Measurements from ENCODE around the gene OTOG. TPM values are rescaled to one million over a fixed set of nuclear protein-coding genes. Genes with fewer than 3 reads are reported as not detected.

The OTOG gene
- total RNA-seq, 1 donor from 2014 or later, result not detected

- ATAC-seq (peak; percentile 12), DNase-seq (ENCODE audit: low spot score) (no peak)
- intact Hi-C loops (cut with DNase I), result no loop called here
Measured at GRCh38 chr11:17633987-17634775, 87.1 kb downstream of the OTOG start.

DNA sequence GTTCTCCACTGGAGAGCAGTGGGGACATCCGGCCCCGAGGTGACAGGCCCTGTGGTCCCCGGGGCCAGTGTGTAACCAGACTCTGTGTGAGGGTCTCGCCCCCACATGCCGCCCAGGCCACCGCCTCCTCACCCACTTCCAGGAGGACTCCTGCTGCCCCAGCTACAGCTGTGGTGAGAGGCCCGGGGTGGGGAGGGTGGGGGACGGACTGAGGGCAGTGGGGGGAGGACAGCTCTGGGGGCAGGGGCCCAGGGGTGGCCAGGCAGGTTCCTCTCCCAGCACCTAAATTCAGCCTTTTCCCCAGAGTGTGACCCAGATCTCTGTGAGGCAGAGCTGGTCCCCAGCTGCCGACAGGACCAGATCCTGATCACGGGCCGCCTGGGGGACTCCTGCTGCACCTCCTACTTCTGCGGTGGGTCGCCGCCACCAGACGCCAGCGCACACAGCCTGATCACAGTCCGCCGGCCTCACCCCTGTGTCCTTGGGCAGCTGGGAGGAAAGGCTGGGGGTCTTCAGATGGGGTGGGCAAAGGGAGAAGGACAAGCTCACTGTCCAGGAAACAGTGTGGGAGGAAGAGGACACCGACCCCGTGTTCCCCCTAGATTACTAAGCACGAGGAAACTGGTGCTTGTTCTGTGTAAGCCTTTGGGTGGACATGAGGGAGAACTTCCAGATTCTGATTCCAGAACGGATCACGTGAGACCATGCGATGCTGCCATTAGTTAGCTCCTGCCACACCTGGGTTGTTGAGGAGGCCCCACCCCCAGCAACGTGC, 87.9 kb downstream of the OTOG start:
- ATAC-seq, result no peak

DNA sequence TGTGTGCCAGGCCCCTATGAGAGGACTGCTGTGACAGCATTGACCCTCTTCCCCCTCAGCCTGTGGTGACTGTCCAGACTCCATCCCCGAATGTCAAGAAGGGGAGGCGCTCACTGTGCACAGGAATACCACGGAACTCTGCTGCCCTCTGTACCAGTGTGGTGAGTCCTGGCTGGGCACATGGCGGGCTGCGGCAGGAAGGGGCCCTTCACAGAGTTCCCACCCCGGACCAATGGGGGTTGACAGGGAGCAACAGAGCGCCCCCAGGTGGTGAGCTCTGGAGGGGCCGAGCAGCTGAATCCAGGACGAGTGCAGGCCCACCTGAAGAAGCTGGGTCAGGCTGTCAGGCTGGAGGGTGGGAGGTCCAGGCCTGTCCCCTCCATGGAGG, 88.5 kb downstream of the OTOG start:
- DNase-seq (ENCODE audit: low spot score) (no peak), ATAC-seq (no peak)
- intact Hi-C loops (cut with DNase I), result no loop called here

More for the DNA sequence above, 87.9 kb downstream of the OTOG start:
- no peak for DNase-seq (ENCODE audit: low spot score)
- intact Hi-C loops (cut with DNase I), result no loop called here

DNA sequence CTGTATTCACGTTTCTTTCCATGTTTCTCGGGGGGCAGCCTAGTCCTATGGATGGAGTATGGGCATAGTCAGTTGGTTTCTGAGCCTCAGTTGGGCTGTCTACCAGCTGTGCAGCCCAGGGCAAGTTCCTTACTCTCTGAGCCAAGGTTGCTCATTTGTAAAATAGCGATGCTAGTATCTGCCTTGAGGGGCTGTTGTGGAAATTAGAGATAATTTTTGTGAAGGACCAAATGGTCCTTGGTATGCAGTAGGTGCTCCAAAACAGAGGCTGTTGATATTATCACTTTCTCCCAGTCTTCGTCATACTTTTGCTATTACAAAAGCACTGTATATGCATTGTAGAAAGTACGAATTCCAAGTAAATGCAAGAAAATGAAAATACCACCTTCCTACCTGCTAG, 89.7 kb downstream of the OTOG start:
- DNase-seq (ENCODE audit: low spot score) (no peak), ATAC-seq (no peak)
- intact Hi-C loops (cut with DNase I), result no loop called here

- intact Hi-C loops (cut with DNase I), result no loop called here
- DNase-seq (ENCODE audit: low spot score) (no peak), ATAC-seq (no peak)
Measured at GRCh38 chr11:17637901-17638300, 90.8 kb downstream of the OTOG start.

DNA sequence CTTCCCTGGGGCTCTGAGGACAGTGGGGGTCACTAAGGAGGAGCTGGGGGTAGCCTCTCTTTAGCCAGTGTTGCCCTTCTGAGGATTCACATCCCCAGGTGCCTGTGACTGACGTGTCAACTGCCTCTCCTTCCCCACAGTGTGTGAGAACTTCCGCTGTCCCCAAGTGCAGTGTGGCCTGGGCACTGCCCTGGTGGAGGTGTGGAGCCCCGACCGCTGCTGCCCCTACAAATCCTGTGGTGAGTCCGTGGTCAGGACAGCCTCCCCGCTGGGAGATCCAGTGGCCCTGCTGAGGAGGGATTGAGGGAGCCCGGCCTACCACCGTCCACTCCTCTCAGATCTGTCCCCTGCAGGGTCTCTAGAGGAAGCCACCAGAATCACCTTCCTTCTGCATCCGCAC, 91.3 kb downstream of the OTOG start:
- intact Hi-C loops (cut with DNase I), result no loop called here
- no peak for ATAC-seq
- DNase-seq (ENCODE audit: low spot score), result no peak

DNA sequence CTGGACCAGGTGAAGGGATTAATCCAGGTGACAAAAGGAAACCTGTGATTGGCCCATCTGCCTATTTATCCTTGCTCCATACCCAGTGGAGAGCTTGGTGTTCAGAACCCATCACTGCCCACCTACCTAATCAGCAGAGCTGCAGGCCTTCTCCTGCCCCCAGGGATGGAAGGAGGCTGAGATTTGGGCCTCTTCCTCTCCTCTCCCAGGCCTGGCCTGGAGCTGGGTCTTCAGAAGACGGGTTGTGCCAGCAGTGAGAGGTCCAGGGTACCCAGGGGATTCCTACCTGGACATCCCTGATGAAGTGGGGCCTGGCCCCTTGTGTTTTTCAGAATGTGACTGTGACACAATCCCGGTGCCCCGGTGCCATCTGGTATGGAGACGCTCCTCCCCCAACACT, 92.0 kb downstream of the OTOG start:
- no peak for ATAC-seq
- DNase-seq (ENCODE audit: low spot score), result no peak
- intact Hi-C loops (cut with DNase I), result no loop called here

GRCh38 chr11:17639781-17640180, 92.7 kb downstream of the OTOG start:
- ATAC-seq (no peak), DNase-seq (ENCODE audit: low spot score) (no peak)
- intact Hi-C loops (cut with DNase I), result no loop called here

DNA sequence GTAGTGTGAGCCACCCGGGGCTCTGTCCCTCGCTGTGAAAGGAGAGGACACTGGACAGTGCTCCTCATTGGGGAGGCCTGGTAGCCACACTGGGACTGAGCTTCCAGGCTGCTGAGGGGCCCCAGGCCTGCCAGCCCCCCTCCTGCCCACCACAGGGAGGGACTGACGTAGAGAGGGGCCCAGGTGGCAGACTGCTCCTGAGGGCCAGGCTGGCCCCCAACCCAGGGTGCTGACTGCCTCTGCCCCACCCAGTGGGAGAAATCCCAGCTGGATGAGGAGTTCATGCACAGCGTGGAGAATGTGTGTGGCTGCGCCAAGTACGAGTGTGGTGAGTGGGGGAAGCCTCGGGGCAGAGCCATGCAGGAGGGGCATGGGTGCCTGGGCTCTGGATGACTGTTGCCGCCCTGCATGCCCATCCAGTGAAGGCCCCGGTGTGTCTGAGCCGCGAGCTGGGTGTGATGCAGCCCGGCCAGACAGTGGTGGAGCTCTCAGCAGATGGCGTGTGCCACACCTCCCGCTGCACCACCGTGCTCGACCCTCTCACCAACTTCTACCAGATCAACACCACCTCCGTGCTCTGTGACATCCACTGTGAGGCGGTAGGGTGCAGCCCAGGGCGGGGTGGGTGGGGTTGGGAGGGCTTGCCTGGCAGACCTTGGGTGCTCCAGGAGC, 93.6 kb downstream of the OTOG start:
- ATAC-seq, result no peak
- intact Hi-C loops (cut with DNase I), result no loop called here

GRCh38 chr11:17641792-17642350, 94.8 kb downstream of the OTOG start:
- intact Hi-C loops (cut with DNase I), result no loop called here
- DNase-seq (ENCODE audit: low spot score) (no peak), ATAC-seq (no peak)

More for the DNA sequence above, 93.6 kb downstream of the OTOG start:
- DNase-seq (ENCODE audit: low spot score), result no peak

DNA sequence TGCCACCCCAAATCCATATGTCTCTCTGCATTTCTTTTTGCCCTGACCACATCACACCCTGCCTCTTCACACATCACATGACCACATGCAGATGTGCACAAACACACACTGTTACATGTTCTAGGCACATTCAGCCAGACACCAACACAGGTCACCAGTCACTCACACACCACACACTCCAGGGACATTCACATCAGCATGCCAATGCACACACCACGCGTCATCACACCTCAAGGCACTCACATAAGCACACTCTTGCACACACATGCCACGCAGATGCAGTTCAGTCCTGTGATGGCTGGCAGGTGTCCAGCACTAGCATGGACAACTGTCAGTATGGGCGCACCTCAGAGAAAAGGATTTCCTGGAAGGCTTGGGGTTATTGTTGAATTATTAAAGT, 95.3 kb downstream of the OTOG start:
- intact Hi-C loops (cut with DNase I), result no loop called here
- ATAC-seq, result no peak
- DNase-seq (ENCODE audit: low spot score), result no peak

GRCh38 chr11:17642980-17643379, 95.9 kb downstream of the OTOG start:
- intact Hi-C loops (cut with DNase I), result no loop called here
- DNase-seq (ENCODE audit: low spot score), result no peak
- no peak for ATAC-seq

DNA sequence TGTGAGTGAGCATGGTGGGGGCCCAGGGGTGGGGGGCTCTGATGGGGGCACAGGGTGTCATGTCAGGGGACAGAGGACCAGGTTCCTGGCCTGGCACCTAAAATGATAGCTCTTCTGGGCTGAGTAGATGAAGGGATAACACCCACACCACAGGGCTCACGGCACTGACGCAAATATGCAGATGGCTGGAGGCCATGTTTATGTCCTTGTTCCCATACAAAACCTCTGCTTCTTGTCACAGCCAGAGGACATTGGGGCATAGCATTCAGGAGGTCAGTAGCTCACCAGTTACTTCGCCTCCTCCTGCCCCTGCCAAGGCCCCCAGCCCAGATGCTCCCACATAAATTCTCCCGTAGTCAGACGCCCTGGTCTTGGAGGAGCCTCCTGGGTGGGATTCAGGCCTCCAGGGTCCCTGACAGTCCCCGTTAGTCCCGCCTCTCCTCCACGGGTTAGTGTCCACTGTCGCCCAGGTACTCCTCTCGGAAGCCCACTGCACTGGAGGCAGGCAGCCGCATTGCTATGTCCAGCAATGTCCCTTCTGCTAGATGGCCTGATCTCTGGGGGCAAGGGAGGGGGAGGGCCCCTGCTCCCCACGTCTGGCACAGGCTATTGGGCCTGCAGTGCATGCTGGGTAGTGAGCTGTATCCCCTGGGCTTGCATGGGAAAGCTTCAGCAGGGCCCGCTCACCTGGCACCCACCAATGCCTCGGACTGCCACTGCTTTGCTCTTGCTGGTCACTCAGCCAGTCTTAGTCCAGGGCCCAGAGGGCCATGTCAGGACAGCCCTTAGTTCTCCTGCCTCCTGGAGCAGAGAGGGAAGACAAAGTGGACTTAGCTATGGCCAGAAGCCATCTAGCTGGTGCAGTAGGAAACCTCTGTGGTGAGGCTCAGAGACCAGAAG, 96.7 kb downstream of the OTOG start:
- no peak for ATAC-seq
- intact Hi-C loops (cut with DNase I), result no loop called here
- DNase-seq (ENCODE audit: low spot score), result no peak

GRCh38 chr11:17645190-17645970, 98.3 kb downstream of the OTOG start:
- no peak for ATAC-seq
- intact Hi-C loops (cut with DNase I), result no loop called here
- DNase-seq (ENCODE audit: low spot score), result no peak

DNA sequence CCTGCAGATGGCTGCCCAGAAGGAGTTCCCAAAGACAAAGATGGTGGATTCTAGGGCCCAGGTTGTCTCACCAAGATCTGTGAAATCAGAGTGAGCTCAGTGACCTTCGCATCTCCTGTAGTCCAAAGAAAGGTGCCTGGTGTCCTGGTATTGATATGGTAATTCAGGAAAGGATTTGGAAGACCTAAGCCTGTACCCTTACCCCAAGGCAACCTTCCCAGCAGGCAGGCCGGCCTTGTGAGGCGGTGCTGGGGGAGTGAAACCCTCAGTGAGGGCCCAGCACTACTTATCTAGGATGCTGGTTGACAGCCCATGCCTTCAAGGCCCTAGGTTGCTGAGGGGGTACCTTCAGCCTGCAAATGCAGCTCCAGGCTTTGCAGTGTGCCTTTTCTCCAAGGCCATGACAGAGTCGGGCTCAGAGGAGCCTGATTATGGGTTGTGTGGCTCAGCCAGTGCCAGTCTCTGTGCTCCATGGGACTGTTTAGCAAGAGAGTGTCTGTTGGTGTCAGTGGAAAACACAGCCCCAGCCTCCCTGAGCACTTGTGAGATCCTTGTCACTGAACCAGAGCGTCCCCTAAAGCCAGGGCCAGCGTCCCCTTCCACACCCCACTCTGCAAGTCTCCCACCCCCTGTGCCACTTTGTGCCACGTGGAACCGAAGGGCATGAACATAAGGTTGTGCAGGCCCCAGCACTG, 99.5 kb downstream of the OTOG start:
- no peak for DNase-seq (ENCODE audit: low spot score)
- intact Hi-C loops (cut with DNase I), result no loop called here
- no peak for ATAC-seq

GRCh38 chr11:17648528-17648927, 101.5 kb downstream of the OTOG start:
- no peak for DNase-seq (ENCODE audit: low spot score)
- intact Hi-C loops (cut with DNase I), result no loop called here
- no peak for ATAC-seq

- no peak for DNase-seq (ENCODE audit: low spot score)
- ATAC-seq, result no peak
- intact Hi-C loops (cut with DNase I), result no loop called here
Measured at GRCh38 chr11:17649261-17649660, 102.2 kb downstream of the OTOG start.

Data from sciatic nerve (tissue), 2 donors.